SKM-1 (cell line): ENCODE results near the gene NDUFS7.

Experiments used
- DNase-seq: peaks from one replicate; lab custom pipeline; 2025; ENCODE audit not compliant: unreplicated experiment; lab: John Stamatoyannopoulos, UW

Gene NDUFS7

DNA sequence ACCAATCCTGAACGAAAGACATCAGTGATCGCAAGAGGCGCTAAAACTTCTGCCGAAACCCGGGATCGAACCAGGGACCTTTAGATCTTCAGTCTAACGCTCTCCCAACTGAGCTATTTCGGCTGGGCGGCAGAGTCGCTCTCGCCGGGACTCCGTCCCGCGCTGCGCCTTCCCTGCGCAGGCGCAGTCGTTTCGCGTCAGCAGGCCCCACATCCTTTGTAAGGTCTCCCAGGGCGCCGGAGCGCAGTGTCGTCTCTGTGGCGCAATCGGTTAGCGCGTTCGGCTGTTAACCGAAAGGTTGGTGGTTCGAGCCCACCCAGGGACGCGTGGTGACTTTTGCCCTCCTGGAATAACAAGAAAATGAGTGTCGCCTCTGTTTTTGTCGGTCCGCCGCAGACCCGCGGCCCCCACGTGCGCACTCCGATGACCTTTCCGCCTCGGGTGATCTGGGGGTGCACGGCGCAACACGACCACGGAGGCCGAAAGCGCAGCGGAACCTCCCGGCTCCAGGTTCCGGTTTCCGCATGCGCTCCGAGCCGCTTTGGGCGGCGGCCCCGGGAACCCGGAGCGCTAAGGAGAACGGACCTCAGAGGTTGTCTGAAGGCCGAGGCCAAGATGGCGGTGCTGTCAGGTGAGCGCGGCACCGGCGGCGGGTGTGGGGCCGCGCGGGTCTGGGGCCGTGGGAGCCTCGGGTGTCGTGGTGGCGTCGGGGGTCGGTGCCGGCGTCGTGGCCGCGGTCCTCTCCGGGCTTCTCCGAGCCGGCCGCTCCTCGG is at the start of gene NDUFS7:
NDUFS7 (plus strand) TSS at position 596 of the 773 bp plus-strand sequence; CDS start at position 616, 20 bp downstream.
- peak; percentile 83 for DNase-seq

- no peak for DNase-seq
These were observed 47.5 kb upstream of the NDUFS7 start for GRCh38 chr19:1336079-1336684.

- no peak for DNase-seq
These were observed 42.8 kb upstream of the NDUFS7 start for GRCh38 chr19:1340681-1341469.

DNA sequence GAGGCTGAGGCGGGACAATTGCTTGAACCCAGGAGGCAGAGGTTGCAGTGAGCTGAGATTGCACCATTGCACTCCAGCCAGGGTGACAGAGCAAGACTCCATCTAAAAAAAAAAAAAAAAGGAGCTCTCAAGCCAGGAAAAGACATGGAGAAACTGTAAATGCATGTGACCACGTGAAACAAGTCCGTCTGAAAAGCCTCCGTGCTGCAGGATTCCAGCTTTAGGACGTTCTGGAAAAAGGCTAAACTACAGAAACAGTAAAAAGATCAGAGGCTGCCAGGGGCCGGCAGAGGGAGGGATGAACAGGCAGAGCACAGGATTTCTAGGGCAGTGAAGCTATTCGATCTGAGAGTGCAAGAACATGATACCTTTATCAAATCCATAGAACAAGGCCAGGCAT is 40.7 kb upstream of the NDUFS7 start:
- DNase-seq: no peak

GRCh38 chr19:1349211-1349610 is 34.5 kb upstream of the NDUFS7 start:
- DNase-seq: no peak

GRCh38 chr19:1350867-1351266 is 32.8 kb upstream of the NDUFS7 start:
- DNase-seq: no peak

DNA sequence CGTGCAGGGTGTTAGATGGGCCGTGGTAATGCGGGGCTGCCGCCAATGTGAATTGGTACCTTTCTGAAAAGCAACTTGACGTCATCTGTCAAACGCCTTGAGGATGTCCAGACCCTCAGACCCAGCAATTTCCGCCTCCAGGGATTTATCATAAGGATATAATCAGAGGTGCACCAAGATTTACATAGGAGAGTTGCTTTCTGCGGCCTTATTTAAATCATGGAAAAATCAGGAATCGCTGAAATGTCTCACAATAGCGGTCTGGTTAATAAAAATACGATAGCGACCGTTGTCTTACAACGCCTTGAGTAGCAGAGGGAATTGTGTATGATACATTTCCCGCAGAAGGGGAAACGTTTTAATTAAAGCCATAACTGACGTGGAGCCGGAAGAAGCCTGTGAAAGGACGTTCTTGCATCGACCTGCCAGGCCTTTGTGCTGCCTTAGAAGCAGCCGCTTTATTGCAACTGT is 32.3 kb upstream of the NDUFS7 start:
- no peak for DNase-seq

GRCh38 chr19:1353144-1353543 is 30.6 kb upstream of the NDUFS7 start:
- DNase-seq: no peak

DNA sequence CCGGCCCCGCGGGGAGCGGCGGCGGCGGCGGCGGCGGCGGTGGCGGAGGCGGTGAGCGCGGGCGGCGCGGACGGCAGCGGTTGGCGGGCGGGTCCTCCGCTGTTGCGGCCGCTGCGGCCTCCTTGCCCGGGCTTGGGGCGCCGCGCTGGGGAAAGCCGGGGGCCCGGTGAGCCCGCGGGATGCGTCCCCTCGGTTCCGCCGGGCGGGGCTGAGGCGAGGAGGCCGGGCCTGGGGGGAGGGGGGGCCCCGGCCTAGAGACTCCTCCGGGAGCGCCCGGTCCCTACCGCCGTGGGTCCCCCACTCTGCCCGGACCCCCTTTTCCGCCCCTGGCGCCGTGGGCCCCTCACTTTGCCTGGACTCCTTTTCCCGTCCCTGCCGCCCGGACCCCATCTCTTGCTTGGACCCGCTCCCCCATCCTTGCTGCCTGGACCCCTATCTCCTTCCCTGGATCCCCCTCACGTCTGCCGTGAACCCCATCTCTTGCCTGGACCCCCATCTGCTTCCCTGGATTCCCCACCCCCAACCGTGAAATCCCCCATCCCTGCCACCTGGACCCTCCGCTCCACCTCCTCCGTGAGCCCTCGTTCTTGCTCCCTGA is 28.6 kb upstream of the NDUFS7 start:
- DNase-seq: no peak

- no peak for DNase-seq
These were observed 27.9 kb upstream of the NDUFS7 start for GRCh38 chr19:1355568-1356507.

DNA sequence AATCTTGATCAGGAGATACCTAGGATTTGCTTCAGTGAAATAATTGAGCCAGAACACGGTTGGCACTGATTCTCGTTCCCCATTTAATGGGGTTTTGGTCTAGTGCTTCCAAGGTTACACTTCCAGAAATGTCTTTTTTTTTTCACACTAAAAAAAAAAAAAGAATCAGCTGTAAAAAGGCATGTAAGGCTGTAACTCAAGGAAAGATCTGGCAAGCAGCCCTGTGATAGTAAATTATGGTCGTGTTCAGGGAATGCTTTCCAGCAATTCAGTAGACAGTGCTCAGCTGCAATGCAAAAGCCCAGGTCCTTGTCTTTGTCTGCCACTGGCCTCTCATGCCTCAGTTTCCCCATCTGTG is 27.2 kb upstream of the NDUFS7 start:
- DNase-seq: no peak

- DNase-seq: no peak
These were observed 26.1 kb upstream of the NDUFS7 start for GRCh38 chr19:1357531-1358109.

DNA sequence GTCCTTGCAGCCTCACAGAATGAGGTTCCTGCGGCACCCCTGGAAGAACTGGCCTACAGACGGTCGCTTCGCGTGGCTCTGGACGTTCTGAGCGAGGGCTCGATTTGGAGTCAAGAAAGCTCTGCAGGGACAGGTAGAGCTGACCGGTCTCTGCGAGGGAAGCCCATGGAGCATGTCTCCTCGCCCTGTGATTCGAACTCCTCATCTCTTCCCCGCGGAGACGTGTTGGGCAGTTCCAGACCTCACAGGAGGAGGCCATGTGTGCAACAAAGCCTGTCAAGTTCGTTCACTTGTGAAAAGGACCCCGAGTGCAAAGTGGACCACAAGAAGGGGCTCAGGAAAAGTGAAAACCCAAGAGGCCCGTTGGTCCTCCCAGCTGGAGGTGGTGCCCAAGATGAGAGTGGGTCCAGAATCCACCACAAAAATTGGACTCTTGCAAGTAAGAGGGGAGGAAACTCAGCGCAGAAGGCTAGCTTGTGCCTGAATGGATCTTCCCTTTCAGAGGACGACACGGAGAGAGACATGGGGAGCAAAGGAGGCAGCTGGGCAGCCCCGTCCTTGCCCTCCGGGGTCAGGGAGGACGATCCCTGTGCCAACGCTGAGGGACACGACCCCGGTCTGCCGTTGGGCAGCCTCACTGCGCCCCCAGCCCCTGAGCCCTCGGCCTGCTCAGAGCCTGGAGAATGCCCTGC is 23.4 kb upstream of the NDUFS7 start:
- no peak for DNase-seq

DNA sequence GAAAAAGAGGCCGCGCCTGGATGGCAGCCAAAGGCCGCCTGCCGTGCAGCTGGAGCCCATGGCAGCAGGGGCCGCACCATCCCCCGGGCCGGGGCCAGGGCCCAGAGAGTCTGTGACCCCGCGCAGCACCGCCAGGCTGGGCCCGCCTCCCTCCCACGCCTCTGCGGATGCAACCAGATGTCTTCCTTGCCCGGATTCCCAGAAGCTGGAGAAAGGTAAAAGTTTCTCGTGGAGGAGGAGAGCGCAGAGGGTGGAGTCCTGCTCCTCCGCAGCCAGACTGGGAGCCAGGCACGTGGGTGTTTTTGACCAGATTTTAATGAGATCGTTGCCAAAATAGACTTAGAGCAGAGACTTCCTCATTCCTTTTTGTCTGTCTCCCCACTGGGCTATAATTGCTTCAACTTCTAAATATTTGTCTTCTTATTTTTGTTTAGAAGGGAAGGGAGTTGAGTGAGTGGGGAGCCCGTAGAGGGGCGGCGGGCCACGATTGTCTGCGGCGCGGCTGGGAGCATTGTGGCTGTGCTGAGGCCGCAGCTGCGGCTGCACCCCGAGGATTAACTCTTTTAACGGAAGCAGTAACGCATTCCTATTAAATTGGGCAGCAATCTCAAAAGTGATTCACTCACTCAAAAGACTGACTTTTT is 22.8 kb upstream of the NDUFS7 start:
- DNase-seq: no peak

GRCh38 chr19:1361601-1362386 is 21.9 kb upstream of the NDUFS7 start:
- DNase-seq: no peak

DNA sequence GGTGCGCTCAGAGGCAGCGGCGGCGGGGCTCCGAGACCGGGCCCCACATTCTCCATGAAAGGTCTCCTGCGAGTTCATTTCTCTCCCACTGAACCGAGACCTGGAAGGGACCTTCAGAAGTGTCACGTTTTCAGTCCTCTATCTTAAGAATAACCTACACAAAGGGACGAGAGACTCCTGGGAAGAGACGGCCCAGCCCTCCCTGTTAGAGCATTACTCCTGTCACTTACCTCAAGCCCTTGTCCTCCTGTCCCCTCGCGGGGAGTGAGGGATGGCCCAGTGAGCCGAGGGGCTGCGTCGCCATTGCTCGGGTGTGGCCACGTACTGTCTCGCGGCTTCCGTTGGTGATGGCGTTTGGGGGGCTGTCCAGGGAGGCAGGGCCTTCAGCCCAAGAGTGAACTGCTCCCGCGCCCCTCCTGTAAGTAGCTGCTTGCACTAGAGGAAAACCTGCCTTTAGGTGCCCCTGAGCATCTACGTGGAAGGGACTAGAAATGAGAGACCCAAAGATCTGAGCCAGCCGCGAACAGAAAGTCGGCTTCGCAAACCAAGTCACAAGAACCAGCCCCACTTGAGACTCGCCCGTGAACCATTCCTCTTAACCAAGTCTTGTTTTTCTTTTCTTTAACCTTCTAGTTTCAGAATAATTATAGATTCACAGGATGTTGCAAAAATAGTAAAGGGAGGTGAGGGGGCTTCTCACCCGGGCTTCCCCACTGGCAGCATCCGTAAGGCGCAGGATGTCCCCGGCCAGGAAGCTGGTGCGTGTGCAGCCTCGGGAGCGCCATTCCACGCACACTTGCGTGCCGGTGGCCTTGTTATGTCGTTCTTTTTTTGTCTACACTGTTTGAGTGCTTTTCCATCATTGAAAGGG is 21.1 kb upstream of the NDUFS7 start:
- no peak for DNase-seq

GRCh38 chr19:1363599-1363998 is 20.1 kb upstream of the NDUFS7 start:
- no peak for DNase-seq
